HG03196 (cell line): ENCODE results near the gene OPCML.

ENCODE experiments used
- ATAC-seq: cut with Tn5 transposase; IDR thresholded peaks from one replicate; pipeline ENCODE4 v1.9.1; 2021; ENCODE audit not compliant: unreplicated experiment

OPCML gene

DNA sequence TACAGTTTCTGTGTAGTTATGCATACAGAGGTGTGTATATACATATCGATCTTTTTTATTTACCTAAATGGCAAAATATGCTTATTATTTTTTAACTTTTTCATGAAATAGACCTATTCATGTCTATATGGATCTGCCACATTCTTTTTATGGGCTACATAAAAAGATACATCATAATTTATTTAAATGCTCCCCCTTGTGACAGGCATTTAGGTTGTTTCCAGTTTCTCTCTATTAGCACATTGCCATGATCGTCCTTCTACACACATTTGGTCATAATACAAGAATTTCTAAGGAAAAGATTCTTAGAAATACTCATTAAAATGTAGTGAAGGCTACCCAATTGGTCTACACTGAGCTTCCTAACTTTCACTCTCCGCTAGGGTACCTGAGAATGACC is 1067.4 kb downstream of the OPCML start:
- no peak for ATAC-seq

DNA sequence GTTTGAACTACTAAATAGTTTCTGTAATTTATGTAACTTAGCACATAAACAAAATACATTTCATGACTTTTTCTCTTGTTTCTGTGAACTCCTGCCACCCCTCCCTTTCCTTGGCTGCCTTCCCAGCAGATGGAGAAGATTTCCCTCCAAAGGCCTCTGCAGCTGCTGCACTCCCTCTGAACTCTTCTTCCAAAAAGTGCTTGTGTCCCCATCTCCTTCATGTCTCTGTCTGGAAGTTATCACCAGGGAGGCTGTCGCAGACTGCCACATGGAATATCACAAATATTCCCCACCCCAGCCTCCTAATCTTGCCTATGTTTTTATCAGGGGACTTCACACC is 1068.3 kb downstream of the OPCML start:
- ATAC-seq, result no peak

DNA sequence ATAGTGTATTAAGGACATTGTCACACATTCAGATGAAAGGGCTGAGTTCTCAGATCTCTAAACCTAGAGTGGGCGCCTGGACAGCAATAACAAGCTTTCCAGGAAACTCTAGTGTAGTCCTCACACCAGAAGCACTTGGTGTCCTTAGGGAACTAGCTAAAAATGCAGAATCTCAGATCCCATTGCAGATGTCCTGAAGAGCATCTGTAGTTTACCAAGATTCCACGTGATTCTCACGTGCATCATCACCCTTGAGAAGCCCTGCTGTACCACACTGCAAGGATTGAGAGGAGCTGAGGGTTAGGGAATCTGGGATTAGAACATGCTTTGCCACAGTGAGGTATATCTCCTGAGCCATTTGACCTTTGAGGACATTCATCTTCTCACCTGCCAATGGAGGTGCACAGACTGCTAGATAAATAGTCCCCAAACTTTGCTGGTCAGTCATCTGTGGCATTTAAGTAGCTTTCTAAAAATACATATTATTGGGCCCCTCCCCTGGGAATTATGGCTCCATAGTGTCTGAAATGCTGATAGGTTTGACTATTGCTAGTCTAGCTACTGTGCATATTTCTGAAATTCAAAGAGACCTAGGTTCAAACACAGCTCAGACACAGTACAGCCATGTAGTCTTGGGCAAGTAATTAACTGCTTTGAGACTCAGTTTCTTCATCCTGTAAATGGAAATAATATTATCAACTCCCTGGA is 1068.9 kb downstream of the OPCML start:
- ATAC-seq, result no peak

DNA sequence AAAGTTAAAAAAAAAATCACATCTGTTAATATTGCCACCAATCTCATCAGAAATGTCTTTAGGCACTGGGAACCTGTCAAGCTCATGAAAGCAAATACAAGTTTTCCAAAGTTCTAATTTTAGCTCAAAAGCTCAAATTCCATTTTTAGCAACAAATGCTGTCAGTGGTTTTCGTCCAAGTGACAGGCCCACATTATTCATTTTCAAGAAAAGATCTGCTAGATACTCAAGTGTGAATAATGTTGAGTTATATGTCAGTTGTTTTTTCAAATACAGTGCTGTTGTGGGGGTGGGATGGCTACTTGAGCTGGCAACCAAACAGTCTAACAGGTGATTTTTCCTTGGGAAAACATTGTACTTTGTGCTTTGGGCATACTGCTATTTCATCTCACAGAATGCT is 1072.6 kb downstream of the OPCML start:
- no peak for ATAC-seq

DNA sequence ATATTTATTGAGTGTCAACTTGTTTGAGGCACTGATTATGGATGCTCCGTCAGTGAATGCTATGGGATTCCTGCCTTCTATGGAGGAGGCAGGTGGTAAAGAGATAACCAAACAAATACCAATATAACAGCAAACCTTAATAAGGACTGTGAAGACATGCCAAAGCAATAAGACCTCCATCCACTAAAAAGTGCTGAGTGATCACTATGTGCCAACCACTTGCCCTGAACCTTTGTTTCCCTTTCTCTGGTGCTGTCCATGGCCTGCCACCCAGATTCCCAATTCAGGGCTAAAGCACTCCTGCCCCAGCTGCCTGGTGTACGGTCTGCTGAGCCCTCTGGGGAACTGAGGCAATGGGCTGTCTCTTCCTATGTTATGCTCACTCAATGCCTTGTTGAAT is 1074.9 kb downstream of the OPCML start:
- ATAC-seq, result no peak

DNA sequence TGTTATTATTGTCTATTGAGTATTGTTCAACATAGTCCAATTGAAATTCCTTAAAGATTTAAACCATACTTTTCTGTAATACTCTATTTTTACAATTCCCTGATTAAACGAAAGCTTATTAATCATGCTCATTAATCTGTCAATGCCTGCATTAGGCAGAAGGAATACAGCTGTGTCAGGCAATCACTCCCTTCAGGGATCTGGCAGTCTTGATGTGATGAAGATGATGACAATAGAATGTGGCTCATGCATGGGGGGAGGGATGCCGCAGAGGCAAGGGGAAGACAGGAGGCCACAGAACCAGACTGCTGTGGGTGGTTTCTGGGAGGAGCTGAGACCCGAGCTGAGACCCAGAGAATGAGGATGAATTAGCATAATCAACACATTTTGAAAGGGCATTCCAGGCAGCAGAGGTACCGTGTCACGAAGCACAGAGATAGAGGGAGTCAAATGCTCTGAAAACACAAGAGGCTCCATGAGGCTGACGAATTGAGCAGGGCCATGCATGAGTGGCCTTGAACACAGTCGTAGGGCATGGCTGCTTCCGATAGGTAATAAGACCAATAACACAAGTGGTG is 1075.5 kb downstream of the OPCML start:
- no peak for ATAC-seq

DNA sequence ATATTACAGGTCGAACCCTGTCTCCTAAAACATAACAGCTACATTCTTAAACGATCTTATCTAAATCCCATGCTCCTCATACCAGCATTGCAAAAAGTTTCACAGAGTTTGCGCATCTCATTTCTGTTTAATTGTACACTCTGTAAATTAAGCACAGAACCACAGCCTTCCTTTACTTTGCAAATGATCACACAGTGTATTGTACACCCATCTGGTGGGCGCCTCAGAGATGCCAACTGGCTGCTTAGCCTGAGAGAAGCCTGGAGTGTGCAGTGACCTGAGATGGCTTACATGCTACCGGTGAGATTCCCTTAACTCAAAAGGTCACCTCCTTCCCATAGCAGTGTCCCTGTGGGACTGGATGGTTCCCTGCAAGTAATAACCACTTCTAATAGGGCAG is 1077.3 kb downstream of the OPCML start:
- no peak for ATAC-seq

DNA sequence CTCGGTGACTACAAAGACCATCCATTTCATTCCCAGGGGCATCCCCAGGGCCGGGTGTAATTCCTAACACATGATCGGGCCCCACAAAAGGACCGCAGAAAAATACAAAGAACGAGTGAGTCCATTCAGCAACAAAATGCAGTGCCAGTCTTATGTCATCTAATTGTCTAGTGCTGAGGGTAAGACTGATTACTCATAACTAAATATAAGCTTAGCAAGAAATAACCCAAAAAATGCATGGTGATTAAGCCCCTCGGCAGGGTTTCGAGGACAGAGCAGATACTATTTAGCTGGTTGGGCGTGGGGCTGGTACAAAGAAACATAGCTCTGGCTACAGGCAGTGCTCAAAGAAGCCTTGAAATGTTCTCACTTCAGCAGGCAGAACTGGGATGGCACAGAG is 1078.9 kb downstream of the OPCML start:
- no peak for ATAC-seq

DNA sequence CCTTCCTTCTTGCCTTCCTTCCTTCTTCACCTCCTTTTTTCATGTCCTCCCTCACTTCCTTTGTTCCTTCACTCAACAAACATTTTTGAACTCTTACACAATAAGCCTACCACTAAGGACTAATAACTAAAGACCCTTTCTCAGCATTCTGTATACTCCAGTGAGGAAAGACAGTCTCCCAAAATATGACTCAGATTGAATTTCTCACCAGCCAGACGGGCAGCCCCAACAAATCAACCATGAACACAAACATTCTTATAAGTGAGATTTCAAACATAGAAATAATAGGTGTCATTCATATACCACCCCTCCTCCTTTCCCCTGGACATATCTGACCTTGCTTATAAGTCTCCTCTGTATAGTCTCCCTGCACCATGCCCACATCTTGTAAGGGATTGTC is 1079.7 kb downstream of the OPCML start:
- no peak for ATAC-seq

DNA sequence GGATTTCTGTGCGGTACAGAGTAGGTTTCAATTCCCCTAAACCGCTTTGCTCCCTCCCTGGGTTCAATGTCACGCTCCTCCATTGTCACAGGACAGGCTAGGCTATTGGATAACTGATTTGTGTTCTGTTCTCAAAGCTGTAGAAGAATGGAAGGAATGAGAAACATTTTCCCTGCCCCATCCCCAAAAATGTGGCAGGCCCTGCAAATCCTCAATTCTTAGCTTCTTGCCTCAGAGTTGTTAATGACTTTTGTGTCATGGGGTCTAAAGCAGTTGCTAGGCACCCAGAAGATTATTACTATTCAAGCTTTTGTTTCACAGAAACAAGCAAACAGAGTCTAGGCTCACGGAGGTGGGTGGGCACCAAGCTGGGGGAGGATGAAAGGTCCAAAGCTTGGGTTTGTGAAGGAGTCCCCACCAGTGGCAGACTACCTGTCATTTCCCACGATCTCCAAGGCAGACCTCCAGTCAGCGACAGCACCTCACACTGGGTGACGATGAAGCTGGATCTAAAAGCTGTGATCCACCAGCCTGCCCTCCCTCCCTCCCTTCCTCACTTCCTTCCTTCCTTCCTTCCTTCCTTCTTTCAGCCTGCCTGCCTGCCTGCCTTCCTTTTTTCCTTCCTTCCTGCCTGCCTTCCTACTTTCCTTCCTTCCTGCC is 1080.2 kb downstream of the OPCML start:
- no peak for ATAC-seq

DNA sequence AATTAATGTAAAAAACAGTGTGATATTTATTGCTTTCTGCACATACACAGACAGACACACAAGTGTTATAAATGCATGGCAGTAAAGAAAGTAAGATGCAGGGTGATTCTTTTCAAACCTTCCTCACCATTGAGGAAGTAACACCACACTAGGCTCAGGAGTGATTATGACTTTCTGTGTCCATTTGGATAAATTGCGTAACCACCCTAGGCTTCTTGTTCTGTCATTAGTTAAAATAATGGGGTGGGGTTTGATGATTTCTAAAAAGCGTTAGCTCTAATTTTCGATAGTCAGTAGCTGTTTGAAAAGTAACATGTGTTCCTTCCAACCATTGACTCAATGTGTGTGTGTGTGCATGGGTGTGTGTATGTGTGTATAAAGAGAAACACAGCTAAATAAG is 1081.7 kb downstream of the OPCML start:
- ATAC-seq, result no peak

DNA sequence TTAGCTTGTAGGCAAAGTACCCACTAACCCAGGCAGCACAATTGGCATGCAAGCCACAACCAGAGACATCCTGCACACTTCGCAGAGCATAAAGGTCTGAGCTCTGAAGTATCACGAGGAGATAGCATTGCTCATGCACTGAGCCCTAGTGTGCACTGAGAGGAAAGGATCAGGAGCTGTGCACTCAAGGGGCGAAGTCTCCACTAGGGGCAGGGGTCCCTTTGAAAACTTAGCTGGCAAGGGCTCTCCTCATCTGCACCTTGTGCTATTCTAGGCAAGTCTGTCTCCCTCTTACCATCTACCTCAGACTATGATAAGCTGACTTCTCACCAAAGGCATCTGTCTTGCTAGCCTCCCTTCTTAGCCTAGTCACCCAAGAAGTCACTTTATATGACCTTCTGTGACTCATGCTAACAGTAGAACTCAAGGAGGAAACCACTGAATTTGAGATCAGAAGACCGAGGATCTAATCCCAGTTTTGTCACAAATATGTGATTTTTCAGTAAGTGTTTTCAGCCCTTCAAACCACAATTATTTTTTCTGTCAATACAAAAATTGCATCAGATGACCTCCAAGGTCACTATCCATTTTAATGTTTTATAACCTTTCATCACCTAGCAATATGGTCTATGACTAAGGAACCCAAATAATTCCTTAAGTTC is 1083.8 kb downstream of the OPCML start:
- ATAC-seq, result no peak

DNA sequence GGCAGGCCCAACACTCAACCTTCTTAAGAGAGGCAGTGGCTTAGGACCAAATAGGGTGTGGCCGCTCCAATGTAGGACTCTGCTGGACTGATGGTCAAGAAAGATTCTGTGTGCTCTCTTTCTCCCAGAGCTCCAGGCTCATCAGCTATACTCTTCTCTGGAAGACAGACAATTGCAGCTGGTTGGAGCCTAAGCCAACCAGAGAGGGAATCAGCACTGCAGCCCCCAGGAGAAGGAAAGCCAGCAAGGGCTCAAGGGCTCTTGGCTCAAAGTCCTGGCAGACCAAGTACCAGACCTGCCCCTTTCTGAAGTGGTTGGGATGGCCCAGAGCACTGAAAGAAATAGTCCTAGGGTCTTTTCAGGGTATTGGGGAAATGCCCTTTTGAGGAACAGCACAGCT is 1084.5 kb downstream of the OPCML start:
- ATAC-seq, result no peak

DNA sequence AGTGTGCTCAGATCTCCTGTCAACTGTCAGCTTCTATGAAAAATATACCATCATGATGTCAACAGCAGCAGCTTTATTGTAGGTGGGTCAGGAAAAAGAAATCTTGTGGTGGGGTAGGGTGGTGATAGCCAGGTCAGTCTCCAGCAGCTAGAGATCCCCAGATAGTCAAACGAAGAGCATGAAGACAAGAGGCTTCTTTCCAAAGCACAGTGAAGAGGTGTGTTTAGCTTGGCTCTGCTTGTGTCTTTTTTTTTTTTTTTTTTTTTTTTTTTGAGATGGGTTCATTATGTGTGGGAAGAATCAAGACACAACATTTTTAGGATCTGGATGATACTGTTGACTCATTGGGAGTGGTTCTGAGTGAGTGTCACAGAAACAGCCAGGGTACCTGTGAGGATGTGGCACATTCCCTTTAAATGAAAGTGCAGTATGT is 1086.4 kb downstream of the OPCML start:
- no peak for ATAC-seq

DNA sequence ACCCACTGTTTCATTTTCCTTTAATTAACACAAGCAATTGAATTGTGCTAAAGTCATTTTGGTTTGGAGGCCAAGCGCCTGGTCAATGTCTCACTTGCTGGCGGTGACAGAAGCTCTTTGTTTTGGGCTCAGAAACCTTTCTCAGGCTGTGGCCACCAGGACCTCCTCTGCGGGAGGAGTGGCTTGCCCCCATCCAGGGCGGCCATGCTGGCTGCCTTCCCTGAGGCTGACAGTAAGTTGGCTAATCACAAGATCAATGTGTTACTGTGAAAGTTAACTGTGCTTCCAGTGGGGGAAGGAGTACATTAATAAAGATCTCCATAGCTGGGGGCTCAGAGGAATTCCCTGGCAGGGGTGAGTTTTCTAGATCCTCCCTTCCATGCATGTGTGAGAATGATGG is 1087.4 kb downstream of the OPCML start:
- no peak for ATAC-seq

DNA sequence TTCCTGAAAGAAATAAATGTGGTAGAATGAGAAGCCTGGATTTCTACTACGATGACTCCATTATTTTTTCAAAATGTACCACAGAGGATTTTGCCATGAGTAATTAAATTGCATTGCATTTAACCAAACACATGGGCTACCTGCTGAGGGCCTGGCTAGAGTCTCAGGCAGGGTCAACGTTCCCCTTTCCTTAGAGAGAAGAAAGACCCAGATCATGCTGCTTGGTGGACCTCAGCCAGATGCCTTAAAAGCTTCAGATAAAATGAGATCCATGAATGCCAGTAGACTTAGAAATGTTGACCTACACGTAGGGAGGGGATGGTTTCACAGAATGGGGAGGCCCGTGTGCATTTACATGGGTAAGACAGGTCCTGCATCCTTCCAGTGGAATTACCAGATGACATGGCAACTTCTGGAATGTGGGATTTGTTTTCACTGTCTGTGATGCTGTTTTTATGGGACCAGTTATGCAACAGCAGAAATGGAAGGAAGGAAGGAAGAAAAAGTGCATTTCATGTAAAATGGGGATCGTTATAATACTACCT is 1092.5 kb downstream of the OPCML start:
- no peak for ATAC-seq

DNA sequence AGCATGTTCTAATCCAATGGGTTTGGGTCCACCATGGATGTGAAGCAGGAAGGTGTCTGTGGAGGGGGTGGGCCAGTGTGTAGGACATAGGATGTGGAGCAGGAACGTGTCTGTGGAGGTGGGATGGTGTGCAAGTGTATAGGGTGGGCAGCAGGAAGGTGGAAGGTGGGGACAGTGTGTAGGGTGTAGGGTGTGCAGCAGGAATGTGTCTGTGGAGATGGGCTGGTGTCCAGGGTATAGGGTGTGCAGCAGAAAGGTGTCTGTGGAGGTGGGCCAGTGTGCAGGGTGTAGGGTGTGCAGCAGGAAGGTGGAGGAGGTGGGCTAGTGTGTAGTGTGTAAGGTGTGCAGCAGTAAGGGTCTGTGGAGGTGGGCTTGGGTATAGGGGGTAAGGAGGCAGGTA is 1093.9 kb downstream of the OPCML start:
- no peak for ATAC-seq

DNA sequence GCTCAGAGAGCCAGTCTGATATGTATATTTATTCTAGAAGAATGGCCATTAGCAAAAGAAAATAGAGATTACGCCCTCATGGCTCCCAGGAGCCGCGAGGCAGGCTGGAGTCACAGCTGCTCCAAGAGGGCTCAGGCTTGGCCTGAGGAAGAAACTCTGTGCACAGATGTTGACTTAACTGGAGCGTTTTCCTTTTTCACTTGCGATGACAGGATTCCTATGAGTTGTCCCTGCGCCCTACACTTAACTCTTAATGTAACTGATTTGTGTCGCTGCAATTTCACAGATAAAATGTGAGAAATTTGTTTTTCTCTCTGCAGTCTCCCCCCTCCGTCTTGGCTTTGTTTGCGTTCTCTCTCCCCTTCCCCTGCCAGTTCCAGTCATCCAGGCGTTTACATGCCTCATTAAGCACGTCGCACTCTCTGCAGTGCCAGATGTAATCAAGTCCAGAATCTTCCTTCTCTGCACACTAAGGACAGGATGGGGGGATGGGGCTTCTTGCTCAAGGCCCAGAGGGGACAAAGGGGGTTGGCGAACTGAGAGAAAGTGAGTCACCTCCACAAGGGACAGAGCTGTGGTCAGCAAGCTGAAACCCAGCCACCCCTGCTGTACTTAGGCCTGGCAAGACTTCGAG is 1101.8 kb downstream of the OPCML start:
- ATAC-seq, result no peak

DNA sequence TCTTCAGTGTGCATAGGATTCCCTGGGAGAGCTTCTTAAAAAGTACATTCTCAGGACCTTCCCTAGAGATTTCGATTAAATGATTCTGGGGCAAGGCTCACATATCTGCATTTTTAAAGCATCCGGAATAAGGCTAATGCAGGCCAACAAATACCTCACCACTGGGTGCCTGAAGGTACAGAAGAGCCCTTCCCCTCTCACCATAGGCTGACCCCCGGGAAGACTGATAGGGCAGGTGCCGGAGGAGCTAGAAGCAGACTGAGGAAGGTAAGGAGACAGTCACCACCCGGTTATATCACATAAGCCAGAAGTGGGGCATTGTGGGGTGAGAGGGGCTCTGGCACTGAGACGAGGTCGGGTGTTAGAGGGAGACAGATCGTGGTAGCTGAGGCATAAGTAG is 1102.6 kb downstream of the OPCML start:
- no peak for ATAC-seq

DNA sequence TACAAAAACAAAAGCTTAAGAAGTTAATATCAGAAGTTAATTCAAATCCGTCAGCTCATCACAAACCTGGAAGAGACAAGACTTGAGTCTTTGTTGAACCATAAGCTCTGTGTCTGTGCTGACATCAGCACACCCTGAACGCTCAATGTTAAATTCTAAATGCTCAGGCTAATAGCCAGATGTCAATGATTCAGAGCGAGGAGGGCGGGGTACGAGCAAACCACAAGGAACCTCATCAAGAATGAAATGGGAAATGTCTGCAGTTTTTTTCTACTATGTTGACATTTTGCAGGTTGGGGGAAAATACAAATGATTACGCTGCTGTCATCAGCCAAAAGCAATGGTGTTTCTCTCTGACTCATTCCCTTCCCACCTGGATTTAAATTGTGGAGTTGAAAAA is 1104.7 kb downstream of the OPCML start:
- ATAC-seq, result no peak

DNA sequence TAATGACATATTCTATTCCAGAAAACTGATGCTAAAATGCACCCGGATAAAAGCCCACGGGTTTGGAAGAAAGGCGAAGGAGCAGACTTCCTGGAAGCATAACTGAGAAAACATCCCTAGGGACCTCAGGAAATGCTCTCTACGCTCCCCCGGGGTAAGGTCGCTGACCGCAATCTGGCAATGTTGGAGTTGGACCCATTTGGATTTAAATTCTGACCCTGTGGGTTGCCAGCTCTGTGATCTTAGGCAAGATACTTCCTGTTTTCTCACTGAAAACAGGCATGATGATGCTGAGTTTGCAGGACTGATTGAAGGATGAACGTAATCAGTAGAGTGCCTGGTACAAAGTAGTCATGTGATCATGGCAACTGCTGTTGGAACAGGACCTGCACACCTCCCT is 1107.9 kb downstream of the OPCML start:
- no peak for ATAC-seq
